GM12891 (cell line): ENCODE data around the gene VGLL4.

Experiments
- POLR2A ChIP-seq: IDR thresholded peaks from 2 replicates; pipeline ENCODE4 v1.6.1; 2011; ENCODE audit warnings: low read depth, low read length, control low read depth
- POLR2AphosphoS5 ChIP-seq: IDR thresholded peaks from 2 replicates; pipeline ENCODE4 v1.6.1; 2011; ENCODE audit warnings: low read depth, low read length, control low read depth
- POU2F2 ChIP-seq: IDR thresholded peaks from 2 replicates; pipeline ENCODE4 v1.6.1; 2011; ENCODE audit warnings: low read depth, mild to moderate bottlenecking, control low read depth, low read length, moderate library complexity
- SPI1 ChIP-seq: IDR thresholded peaks from 2 replicates; pipeline ENCODE4 v1.6.1; 2011; ENCODE audit warnings: low read depth, low read length, control low read depth
- TAF1 ChIP-seq: IDR thresholded peaks from 2 replicates; pipeline ENCODE4 v1.6.1; 2011; ENCODE audit warnings: low read depth, low read length, control low read depth

DNA sequence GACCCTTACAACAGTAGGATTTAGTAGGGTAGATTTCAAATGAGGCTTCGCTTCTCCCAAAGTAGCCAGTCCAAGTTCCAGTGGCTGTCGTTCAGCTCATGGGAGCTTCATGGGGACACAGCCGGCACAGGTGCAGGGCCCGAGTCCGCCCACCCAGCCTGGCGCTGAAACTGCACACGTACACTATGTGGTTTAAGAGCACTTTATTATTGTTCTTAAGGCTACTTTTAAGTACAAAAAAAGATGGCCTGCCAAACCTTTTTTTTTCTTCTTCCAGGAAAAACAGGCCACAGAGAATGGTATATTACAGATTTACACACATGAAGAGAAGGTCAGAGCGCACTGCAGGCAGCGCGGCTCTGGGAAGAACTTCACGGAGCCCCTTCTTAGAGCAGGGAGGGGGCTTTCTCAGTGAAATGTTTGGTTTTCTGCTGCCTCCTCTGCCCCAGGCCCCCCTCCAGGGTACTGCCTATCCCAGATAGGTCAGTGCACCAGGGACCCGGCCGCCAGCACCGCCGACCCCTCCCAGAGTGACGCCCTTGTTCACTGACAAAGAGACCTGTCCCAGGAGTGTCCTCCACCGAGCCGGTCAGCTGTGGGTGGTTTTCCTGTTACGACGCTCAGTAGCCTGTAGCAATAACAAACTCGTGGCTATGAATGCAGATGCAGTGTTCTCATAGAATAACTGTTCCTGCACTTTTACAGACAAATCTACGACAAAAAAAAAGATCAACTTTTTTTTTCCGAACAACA is 87.7 kb downstream of the VGLL4 start:
- TF ChIP-seq POLR2A (no peak), POLR2AphosphoS5 (no peak), SPI1 (no peak), TAF1 (no peak), POU2F2 (no peak)
